NB4 (cell line): Measurements from ENCODE around the gene CP.
A peak's percentile ranks its signal among the peaks of the same experiment; 100 is the strongest.

Experiments
- DNase-seq: peaks from one replicate; pipeline ENCODE4 v3.0.0; 2010; ENCODE audit warnings: low read depth
- H3K4me3 ChIP-seq: one replicate; pipeline ENCODE4 v1.5.1; 2011; ENCODE audit warnings: mild to moderate bottlenecking, low read depth, low read length, moderate library complexity
- CTCF ChIP-seq: IDR thresholded peaks from one replicate; pipeline ENCODE4 v1.5.1; 2012; ENCODE audit warnings: low read depth, low read length
- MAX ChIP-seq: IDR thresholded peaks from 2 replicates; pipeline ENCODE4 v1.6.1; 2011; ENCODE audit warnings: low read depth, low read length
- MYC ChIP-seq: IDR thresholded peaks from 2 replicates; pipeline ENCODE4 v1.6.1; 2011; ENCODE audit warnings: low read depth, low read length
- POLR2A ChIP-seq: IDR thresholded peaks from 2 replicates; pipeline ENCODE4 v1.6.1; 2011; ENCODE audit warnings: mild to moderate bottlenecking; ENCODE audit not compliant: insufficient read length; ENCODE audit errors: extremely low read depth

The CP gene

GRCh38 chr3:149214702-149215101, 6.9 kb downstream of the CP start:
- TF ChIP-seq CTCF (no peak), POLR2A (no peak), MAX (no peak), MYC (no peak)
- H3K4me3 ChIP-seq: no peak overlapping the region
- no peak for DNase-seq

GRCh38 chr3:149212386-149212785, 9.2 kb downstream of the CP start:
- TF ChIP-seq MYC (no peak), POLR2A (no peak), CTCF (no peak), MAX (no peak)
- no peak for DNase-seq

GRCh38 chr3:149209431-149209830, 12.2 kb downstream of the CP start:
- no peak overlapping the region for H3K4me3 ChIP-seq
- no peak for TF ChIP-seq POLR2A
- no peak for TF ChIP-seq CTCF
- TF ChIP-seq MAX: no peak
- no peak for TF ChIP-seq MYC
- no peak for DNase-seq

More at GRCh38 chr3:149212386-149212785, 9.2 kb downstream of the CP start:
- H3K4me3 ChIP-seq: no peak overlapping the region

- TF ChIP-seq POLR2A (no peak), MYC (no peak), MAX (no peak), CTCF (no peak)
- DNase-seq: no peak
- H3K4me3 ChIP-seq: no peak overlapping the region
Measured at GRCh38 chr3:149207475-149207874, 14.2 kb downstream of the CP start.

- DNase-seq: no peak
- TF ChIP-seq MAX (no peak), MYC (no peak), CTCF (no peak), POLR2A (no peak)
- no peak overlapping the region for H3K4me3 ChIP-seq
Measured at GRCh38 chr3:149204390-149204991, 17.1 kb downstream of the CP start.

GRCh38 chr3:149203758-149204157, 17.9 kb downstream of the CP start:
- no peak overlapping the region for H3K4me3 ChIP-seq
- TF ChIP-seq MAX (peak; percentile 83), MYC (no peak; the same call in 1 of the 2 replicates)
- DNase-seq: peak; percentile 81
